ENCODE measurements around the gene UGGT2.
"Not testable (repeated sequence)": the region's sequence is repeated elsewhere in the genome, so short reads cannot be mapped to it uniquely, and the experiment has no call there.

UGGT2 gene

DNA sequence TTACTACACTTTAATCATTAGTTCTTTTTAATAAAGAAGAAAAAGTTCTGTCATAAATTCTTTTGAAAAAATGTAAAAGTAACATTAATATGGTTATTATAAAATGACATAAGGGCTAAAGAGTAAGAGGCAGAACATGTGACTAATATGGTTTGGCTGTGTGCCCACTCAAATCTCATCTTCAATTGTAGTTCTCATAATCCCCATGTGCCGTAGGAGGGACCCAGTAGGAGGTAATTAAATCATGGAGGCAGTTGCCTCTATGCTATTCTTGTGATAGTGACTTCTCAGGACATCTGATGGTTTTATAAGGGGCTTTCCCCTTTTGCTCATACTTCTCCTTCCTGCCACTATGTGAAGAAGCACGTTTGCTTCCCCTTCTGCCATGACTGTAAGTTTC is 104.5 kb downstream of the UGGT2 start:
- TF ChIP-seq, protein P1, sequence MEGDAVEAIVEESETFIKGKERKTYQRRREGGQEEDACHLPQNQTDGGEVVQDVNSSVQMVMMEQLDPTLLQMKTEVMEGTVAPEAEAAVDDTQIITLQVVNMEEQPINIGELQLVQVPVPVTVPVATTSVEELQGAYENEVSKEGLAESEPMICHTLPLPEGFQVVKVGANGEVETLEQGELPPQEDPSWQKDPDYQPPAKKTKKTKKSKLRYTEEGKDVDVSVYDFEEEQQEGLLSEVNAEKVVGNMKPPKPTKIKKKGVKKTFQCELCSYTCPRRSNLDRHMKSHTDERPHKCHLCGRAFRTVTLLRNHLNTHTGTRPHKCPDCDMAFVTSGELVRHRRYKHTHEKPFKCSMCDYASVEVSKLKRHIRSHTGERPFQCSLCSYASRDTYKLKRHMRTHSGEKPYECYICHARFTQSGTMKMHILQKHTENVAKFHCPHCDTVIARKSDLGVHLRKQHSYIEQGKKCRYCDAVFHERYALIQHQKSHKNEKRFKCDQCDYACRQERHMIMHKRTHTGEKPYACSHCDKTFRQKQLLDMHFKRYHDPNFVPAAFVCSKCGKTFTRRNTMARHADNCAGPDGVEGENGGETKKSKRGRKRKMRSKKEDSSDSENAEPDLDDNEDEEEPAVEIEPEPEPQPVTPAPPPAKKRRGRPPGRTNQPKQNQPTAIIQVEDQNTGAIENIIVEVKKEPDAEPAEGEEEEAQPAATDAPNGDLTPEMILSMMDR (conservative IDR thresholded peaks at IDR 0.05; ENCODE audit: low read depth, low read length) = no peak
- DNase-seq (ENCODE audit: low read depth) = no peak
- no peak overlapping the region for H3K4me3 ChIP-seq (ENCODE audit: low read length)

GRCh38 chr13:95937714-95938320 is 115.4 kb downstream of the UGGT2 start:
- H3K4me3 ChIP-seq (ENCODE audit: low read length) = no peak overlapping the region
- no peak for DNase-seq (ENCODE audit: low read depth)
- TF ChIP-seq, protein P1 (conservative IDR thresholded peaks at IDR 0.05; ENCODE audit: low read depth, low read length) = no peak

DNA sequence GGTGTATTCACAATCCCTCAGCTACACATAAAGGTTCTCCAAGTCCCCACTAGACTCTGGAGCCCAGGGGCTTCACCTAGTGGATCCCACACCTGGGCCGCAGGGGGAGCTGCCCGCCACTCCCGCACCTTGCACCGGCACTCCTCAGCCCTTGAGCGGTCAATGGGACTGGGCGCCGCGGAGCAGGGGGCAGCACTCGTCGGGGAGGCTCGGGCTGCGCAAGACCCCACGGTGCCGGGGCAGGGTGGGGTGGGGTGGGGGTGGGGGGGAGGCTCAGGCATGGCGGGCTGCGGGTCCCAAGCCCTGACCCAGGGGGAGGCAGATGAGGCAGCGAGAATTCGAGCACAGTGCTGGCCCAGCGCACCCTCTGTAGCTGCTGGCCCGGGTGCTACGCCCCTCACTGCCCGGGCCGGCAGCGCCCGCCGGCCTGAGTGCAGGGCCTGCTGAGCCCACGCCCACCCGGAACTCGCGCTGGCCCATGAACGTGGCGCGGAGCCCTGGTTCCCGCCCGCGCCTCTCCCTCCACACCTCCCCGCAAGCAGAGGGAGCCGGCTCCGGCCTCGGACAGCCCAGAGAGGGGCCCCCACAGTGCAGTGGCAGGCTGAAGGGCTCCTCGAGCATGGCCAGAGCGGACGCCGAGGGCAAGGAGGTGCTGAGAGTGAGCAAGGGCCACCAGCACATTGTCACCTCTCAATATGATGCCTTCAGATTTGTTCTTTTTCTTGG is 121.7 kb downstream of the UGGT2 start:
- DNase-seq (ENCODE audit: low read depth) = no peak

GRCh38 chr13:95929430-95929829 is 123.8 kb downstream of the UGGT2 start:
- DNase-seq (ENCODE audit: low read depth) = no peak
- H3K4me3 ChIP-seq (ENCODE audit: low read length) = no peak overlapping the region
- TF ChIP-seq, protein P1 (conservative IDR thresholded peaks at IDR 0.05; ENCODE audit: low read depth, low read length) = no peak

More for the DNA sequence above, 121.7 kb downstream of the UGGT2 start:
- TF ChIP-seq, protein P1 (conservative IDR thresholded peaks at IDR 0.05; ENCODE audit: low read depth, low read length) = no peak
- H3K4me3 ChIP-seq (ENCODE audit: low read length) = no peak overlapping the region

DNA sequence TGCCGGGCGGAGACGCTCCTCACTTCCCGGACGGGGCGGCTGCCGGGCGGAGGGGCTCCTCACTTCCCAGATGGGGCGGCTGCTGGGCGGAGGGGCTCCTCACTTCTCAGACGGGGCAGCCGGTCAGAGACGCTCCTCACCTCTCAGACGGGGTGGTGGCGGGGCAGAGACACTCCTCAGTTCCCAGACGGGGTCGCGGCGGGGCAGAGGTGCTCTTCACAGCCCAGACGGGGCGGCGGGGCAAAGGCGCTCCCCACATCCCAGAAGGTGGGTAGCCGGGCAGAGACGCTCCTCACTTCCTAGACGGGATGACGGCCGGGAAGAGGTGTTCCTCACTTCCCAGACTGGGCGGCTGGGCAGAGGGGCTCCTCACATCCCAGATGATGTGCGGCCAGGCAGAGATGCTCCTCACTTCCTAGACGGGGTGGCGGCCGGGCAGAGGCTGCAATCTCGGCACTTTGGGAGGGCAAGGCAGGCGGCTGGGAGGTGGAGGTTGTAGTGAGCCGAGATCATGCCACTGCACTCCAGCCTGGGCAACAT is 124.8 kb downstream of the UGGT2 start:
- DNase-seq (ENCODE audit: low read depth) = not testable (repeated sequence)

DNA sequence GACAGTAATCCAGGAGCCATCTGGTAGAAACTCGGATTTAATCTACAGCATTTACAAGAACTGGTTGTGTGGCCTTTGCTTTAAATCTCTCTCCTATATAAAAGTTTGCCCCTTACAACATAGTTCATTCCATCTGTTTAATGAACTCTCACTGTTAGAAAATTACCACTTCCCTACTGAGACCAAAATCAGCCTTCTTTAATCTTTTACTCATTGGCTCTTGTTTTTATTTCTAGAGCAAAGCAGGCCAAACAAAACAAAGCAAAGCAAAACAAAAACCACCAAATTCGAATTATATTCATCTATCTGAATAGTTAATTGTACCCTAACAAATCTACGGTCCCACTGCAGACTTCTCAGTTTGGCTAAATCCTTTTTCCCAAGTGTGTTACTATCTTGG is 127.0 kb downstream of the UGGT2 start:
- DNase-seq (ENCODE audit: low read depth) = no peak
- TF ChIP-seq, protein P1 (conservative IDR thresholded peaks at IDR 0.05; ENCODE audit: low read depth, low read length) = no peak
- H3K4me3 ChIP-seq (ENCODE audit: low read length) = no peak overlapping the region

More for the DNA sequence above, 124.8 kb downstream of the UGGT2 start:
- H3K4me3 ChIP-seq (ENCODE audit: low read length) = not testable (repeated sequence)

DNA sequence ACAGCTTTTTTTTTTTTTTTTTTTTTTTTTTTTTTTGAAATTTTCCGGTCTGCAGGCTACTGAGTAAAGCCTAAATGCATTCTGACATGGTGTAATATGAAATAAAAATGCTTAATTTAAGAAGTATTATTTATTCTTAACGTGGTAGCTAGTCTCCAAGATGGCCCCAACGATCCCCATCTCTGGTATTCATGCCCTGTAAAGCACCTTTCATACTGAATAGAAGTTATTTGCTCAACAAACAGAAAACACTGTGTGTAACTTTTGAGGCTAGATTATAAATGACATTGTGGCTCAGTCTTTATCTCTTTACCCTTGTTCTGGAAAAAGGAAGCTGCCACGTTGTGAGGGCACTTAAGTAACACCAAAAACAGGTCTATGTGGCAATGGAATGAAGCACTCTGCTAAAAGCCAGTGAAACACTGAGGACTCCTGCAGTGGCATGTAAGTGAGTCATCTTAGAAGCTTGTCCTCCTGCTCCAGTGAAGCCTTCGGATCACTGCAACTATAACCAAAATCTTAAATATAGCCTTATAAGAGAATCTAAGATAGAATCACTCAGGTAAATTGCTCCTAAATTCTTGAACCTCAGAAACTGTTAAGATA is 128.7 kb downstream of the UGGT2 start:
- peak; percentile 24 for DNase-seq (ENCODE audit: low read depth)
- no peak overlapping the region for H3K4me3 ChIP-seq (ENCODE audit: low read length)
- TF ChIP-seq, protein P1 (conservative IDR thresholded peaks at IDR 0.05; ENCODE audit: low read depth, low read length) = no peak
